Stimulated activated naive CD8-positive, alpha-beta T cell treated with anti-CD3 and anti-CD28 coated beads, Interleukin-15, Interleukin-2, amounts not matched to agents 100 ng/mL and 50 ng/mL, for 24 hours (primary cell): ENCODE measurements around the gene THSD4.

Experiments
- H3K27ac Mint-ChIP-seq: one replicate; pipeline ENCODE4 v1.8.0; 2021; ENCODE audit warnings: mild to moderate bottlenecking, mixed read lengths
- H3K27me3 Mint-ChIP-seq: one replicate; pipeline ENCODE4 v1.8.0; 2021; ENCODE audit warnings: mixed read lengths
- H3K36me3 Mint-ChIP-seq: one replicate; pipeline ENCODE4 v1.8.0; 2021; ENCODE audit warnings: low read depth, mixed read lengths
- H3K4me1 Mint-ChIP-seq: one replicate; pipeline ENCODE4 v1.8.0; 2021; ENCODE audit warnings: low read depth, mixed read lengths
- H3K4me3 Mint-ChIP-seq: one replicate; pipeline ENCODE4 v1.8.0; 2021; ENCODE audit warnings: mild to moderate bottlenecking, mixed read lengths
- H3K9me3 Mint-ChIP-seq: one replicate; pipeline ENCODE4 v1.8.0; 2021; ENCODE audit warnings: mixed read lengths

Gene THSD4

DNA sequence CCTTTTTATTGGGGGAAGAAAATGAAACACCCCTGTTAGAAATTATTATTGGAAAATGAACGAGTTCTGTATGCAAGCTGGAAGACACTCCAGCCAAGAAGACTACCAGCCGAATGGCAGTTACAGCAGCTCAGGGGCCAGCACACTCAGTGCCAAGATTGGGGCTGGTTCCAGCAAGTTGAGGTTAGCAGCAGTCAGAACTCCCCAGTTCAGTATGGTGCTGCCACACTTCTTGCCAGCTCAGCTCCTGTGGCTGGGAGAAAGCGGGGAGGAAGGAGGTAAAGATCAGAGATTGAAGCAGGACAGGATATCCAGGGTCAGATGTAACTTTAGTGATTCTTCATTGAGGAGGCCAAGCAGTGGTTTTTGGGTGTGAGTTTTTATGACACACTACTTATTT, 414.8 kb downstream of the THSD4 start:
- peaks cover 8% of the 10 kb centered on the region for H3K9me3 Mint-ChIP-seq
- no peaks in the 10 kb centered on the region for H3K4me1 Mint-ChIP-seq
- no peak overlapping the region for H3K27ac Mint-ChIP-seq
- no peak overlapping the region for H3K4me3 Mint-ChIP-seq
- peaks cover 42% of the 10 kb centered on the region for H3K27me3 Mint-ChIP-seq
- H3K36me3 Mint-ChIP-seq, result no peaks in the 10 kb centered on the region

DNA sequence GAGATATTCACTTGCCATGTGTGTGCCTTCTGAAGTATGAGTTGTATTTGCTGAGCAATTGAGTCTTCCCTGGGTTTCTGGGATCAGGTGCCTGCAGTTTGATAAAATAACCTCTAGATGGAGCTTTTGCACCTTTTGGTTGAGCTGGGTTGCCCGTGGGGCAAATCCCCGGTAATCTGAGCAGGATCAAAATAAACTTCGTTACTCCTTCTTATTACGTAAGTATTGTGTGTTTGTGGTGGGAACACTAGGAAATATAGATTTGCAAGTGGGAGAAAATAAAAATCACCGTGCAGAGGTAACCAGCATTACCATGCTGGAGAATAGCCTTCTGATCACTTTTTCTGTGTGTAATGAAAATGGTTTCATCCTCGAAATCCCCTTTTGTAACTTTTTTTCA, 417.7 kb downstream of the THSD4 start:
- Mint-ChIP-seq H3K4me1 (no peaks in the 10 kb centered on the region), H3K36me3 (no peaks in the 10 kb centered on the region), H3K9me3 (peaks cover 8% of the 10 kb centered on the region), H3K4me3 (no peak overlapping the region), H3K27ac (peak overlapping the region; percentile 26), H3K27me3 (peaks cover 26% of the 10 kb centered on the region)

DNA sequence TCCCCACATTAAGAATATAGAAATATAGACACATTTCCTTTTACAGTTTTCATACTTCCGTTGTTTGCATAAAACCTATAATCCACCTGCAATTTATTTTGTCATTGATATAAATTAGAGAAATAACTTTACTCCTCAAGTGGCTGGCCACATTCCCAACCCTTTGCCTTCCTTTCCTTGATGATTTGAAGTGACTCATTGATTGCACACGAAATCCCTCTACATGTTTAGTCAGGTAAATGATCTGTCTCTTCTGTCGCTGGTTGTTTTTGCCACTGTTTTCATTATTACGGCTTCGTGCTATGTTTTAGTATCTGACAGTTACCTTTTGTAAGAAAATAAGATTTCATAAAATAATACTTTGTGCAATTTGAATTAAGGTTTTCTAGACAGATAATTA, 422.9 kb downstream of the THSD4 start:
- Mint-ChIP-seq H3K36me3 (no peaks in the 10 kb centered on the region), H3K27ac (no peak overlapping the region), H3K9me3 (peaks cover under 1% of the 10 kb centered on the region), H3K4me1 (no peaks in the 10 kb centered on the region), H3K4me3 (no peak overlapping the region), H3K27me3 (peaks cover 9% of the 10 kb centered on the region)

DNA sequence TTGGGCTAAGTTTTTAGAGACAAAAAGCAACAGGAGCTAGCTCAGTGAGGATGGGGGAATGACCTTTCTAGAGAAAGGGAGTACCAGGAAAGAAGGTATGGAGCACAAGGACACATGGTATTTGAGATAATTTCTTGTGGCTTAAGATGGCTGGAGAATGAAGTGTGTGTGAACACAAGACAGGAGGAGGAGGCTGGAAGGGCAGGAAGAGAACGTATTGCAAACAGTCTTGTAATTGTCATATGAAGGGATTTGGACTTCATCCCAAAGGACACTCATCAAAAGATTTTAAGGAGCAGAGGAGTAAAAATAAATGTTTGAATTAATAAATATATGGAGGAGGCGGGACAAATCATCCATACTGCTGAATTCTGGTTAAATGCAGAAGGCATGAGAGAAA, 426.5 kb downstream of the THSD4 start:
- H3K9me3 Mint-ChIP-seq, result no peaks in the 10 kb centered on the region
- H3K27ac Mint-ChIP-seq, result no peak overlapping the region
- no peaks in the 10 kb centered on the region for H3K36me3 Mint-ChIP-seq
- no peaks in the 10 kb centered on the region for H3K4me1 Mint-ChIP-seq
- no peak overlapping the region for H3K4me3 Mint-ChIP-seq
- H3K27me3 Mint-ChIP-seq, result peaks cover 9% of the 10 kb centered on the region

DNA sequence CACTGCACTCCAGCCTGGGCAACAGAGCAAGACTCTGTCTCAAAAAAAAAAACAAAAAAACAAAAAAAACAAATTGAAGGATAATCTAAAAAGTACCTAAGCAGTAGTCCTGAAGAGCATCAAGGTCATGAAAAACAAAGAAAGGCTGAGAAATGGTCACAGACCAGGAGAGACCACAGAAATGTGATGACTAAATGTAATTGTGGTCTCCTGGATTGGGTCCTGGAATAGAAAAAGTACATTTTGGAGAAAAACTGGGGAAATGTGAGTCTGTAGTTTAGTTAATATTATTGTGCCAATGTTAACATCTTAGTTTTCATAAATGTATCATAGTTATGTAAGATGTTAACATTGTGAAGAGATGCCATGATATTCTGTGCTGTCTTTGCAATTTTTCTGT, 427.6 kb downstream of the THSD4 start:
- H3K4me1 Mint-ChIP-seq, result no peaks in the 10 kb centered on the region
- H3K27ac Mint-ChIP-seq, result no peak overlapping the region
- H3K9me3 Mint-ChIP-seq, result no peaks in the 10 kb centered on the region
- H3K4me3 Mint-ChIP-seq, result no peak overlapping the region
- H3K27me3 Mint-ChIP-seq, result peaks cover 15% of the 10 kb centered on the region
- no peaks in the 10 kb centered on the region for H3K36me3 Mint-ChIP-seq

DNA sequence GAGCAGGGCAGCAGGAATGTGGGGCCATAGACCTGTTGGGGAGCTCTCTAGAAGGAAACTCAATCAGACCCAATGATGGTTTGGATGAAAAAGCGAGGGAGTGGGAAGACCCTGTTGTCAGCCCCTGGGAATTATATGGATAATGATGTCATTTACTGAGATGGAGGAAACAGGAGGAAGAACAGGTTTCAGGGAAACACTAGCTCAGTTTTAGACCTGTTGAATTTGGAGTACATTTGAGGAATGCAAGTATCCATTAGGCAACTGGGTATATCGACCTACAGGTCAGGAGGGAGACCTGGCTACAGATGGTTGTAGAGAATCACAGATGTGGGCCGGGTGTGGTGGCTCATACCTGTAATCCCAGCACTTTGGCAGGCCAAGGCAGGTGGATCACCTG, 428.1 kb downstream of the THSD4 start:
- H3K4me3 Mint-ChIP-seq, result no peak overlapping the region
- H3K36me3 Mint-ChIP-seq, result no peaks in the 10 kb centered on the region
- no peaks in the 10 kb centered on the region for H3K4me1 Mint-ChIP-seq
- no peak overlapping the region for H3K27ac Mint-ChIP-seq
- H3K9me3 Mint-ChIP-seq, result no peaks in the 10 kb centered on the region
- peaks cover 16% of the 10 kb centered on the region for H3K27me3 Mint-ChIP-seq

DNA sequence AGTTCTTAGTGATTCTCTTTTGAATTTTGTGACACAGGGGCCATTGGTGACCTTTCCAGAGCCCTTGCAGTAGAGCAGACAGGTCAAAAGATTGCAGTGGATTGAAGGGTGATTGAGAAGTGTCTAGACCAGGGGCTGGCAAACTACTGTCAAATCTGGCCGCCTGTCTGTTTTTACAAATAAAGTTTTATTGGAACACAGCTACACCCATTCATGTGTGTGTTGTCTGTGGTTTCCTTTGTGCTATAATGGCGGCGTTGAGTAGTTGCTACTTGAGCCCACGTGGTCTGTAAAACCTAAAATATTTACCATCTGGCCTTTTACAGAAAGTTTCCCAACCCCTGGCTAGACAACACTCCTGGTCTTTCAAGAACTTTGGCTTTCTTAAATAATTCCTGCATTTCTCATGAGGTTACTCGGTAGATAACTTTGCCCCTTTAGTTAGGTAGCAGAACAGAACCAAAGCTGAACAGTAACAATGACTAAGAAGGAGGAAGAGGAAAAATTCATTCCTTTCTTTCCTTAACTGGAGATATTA, 430.0 kb downstream of the THSD4 start:
- Mint-ChIP-seq H3K9me3 (no peaks in the 10 kb centered on the region), H3K27me3 (peaks cover 16% of the 10 kb centered on the region), H3K27ac (no peak overlapping the region), H3K4me1 (no peaks in the 10 kb centered on the region), H3K36me3 (no peaks in the 10 kb centered on the region), H3K4me3 (no peak overlapping the region)

DNA sequence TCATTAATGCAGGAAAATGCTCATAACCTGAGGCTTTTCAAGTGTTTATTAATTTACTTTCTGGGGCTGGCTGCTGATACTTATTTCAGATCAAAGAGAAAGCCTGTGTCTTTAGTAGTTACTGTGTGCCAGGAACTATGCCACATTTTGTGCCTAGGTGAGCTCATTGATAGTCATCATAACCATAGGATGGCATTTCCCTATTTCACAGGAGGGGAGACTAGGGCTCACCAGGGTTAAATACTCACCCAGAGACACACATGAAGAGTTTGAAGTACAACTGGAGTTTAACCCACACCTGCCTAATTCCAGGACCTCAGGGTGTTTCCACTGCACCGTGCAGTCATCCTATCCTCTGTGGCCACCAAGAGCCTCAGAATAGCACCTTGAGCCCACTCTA, 430.7 kb downstream of the THSD4 start:
- Mint-ChIP-seq H3K36me3 (no peaks in the 10 kb centered on the region), H3K27me3 (peaks cover 16% of the 10 kb centered on the region), H3K27ac (no peak overlapping the region), H3K4me1 (no peaks in the 10 kb centered on the region), H3K4me3 (no peak overlapping the region), H3K9me3 (no peaks in the 10 kb centered on the region)

DNA sequence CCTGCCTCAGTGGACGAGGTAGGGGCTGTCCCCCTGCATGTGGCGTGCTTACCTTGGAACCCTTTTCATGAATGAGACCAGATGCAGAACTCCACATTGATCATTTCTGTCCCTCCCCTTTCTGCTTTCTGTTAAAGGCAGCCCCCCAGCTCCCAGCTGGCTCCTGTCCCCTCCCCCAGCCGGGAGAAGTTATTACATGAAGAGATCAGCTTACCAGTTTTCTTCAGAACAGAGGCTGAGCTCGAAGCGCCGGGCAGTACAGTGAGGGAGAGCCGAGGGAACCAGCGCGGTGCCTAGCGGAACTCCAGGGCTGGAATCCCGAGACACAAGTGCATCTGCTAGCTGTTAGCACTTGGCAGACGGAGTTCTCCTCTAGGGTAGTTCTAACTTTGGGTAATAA, 431.7 kb downstream of the THSD4 start:
- no peaks in the 10 kb centered on the region for H3K9me3 Mint-ChIP-seq
- no peaks in the 10 kb centered on the region for H3K4me1 Mint-ChIP-seq
- H3K36me3 Mint-ChIP-seq, result no peaks in the 10 kb centered on the region
- H3K27ac Mint-ChIP-seq, result no peak overlapping the region
- peaks cover 11% of the 10 kb centered on the region for H3K27me3 Mint-ChIP-seq
- H3K4me3 Mint-ChIP-seq, result no peak overlapping the region

DNA sequence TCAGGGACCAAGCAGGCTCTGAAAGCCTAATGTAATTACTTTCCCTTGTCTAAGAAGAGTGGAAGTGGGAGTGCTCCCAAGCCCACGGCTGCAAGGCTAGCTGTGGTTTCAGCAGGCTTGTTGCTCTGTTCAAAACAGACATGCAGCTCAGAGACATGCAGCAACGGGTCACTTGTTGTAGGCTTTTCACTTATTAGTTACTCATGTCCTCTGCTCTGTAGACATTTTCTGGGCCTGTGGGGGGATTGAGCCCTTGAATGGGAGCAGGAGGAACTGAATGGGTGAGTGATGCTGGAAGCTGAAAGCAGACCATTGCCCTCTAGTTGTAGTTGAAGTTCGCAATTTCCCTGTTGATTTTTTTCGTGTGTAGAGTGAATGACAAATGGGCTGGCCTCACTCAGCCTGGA, 433.1 kb downstream of the THSD4 start:
- no peak overlapping the region for H3K27ac Mint-ChIP-seq
- H3K36me3 Mint-ChIP-seq, result no peaks in the 10 kb centered on the region
- peaks cover 11% of the 10 kb centered on the region for H3K27me3 Mint-ChIP-seq
- no peaks in the 10 kb centered on the region for H3K4me1 Mint-ChIP-seq
- H3K4me3 Mint-ChIP-seq, result no peak overlapping the region
- H3K9me3 Mint-ChIP-seq, result no peaks in the 10 kb centered on the region

DNA sequence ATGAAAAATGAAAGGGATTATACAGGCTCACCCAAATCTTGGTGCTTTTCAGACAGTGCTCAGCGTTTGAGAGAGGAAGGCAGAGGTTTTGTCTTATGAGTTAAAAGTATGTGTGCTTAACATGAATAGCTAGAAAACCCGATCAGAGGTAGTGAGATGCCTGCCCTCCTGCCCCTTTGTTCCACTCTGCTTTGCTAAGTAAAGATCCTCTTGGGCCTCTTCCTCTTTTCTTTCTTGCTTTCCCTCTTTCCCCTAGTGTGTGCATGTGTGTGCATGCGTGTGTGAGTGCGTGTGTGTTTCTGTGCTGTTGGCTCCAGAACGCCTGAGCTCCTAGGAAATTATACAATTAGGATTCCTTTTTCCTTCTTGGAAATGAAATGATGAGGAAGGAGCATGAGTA, 433.8 kb downstream of the THSD4 start:
- Mint-ChIP-seq H3K36me3 (no peaks in the 10 kb centered on the region), H3K27ac (no peak overlapping the region), H3K27me3 (peaks cover 11% of the 10 kb centered on the region), H3K4me1 (no peaks in the 10 kb centered on the region), H3K9me3 (no peaks in the 10 kb centered on the region), H3K4me3 (no peak overlapping the region)

DNA sequence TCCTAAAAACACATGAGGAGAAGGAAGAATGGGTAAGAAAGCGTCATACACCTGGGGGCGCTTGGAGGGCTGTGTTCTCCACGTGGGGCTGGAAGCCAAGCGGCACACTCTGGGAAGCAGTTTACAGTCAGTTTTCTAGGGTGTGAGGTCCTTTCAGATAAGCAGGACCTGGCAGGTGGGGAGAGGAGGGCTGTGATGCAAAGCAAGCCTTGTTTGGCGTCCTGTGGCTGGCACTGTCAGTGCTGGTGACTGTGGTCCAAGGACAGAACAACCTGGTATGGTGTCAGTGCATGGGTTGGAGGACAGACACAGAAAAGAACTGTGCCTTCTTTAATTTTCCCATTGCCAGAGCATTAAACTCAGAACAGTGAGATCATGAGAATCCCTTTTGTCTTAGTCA, 434.4 kb downstream of the THSD4 start:
- H3K27me3 Mint-ChIP-seq, result peaks cover 11% of the 10 kb centered on the region
- H3K36me3 Mint-ChIP-seq, result no peaks in the 10 kb centered on the region
- H3K27ac Mint-ChIP-seq, result no peak overlapping the region
- H3K4me1 Mint-ChIP-seq, result no peaks in the 10 kb centered on the region
- H3K9me3 Mint-ChIP-seq, result no peaks in the 10 kb centered on the region
- no peak overlapping the region for H3K4me3 Mint-ChIP-seq

DNA sequence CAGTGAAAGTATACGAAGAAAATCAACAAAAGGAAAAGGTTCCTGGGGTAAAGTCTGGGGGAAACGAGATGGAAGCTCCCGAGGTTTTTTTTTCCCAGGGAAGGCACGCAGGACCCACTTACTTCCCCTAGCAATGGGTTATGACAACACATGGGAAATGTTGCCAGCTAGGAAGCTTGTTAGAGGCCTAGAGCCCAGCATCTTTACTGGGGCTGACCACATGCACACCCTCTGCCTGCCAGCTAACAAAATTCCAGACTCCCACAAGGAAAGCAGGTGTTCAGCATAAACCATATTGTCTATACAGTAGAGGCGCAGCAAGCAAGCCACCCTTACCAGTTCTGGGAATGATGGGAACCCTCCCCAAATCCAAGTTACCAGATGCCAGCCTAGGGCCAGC, 436.3 kb downstream of the THSD4 start:
- Mint-ChIP-seq H3K9me3 (no peaks in the 10 kb centered on the region), H3K36me3 (no peaks in the 10 kb centered on the region)

DNA sequence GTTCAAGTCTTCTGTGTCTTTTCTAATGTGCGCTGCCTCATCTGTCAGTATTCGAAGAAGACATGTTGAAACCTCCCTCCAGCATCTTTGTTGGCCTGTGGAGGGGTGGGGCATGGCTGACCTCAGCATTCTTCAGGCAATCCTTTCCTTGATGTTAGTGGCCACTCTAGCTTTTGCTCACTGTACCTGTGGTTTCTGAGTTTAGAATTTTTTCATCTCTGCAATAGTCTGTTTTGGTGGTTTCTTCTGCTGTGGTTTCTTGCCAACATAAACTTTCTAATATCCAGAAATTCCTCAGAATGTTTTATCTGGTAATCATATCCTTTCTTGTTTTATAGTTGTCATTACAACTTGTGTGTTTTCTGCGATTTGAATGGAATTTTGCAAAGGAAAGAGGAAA, 443.8 kb downstream of the THSD4 start:
- no peak overlapping the region for H3K4me3 Mint-ChIP-seq

More for the DNA sequence above, 436.3 kb downstream of the THSD4 start:
- Mint-ChIP-seq H3K27me3 (peaks cover 11% of the 10 kb centered on the region), H3K4me3 (no peak overlapping the region), H3K4me1 (no peaks in the 10 kb centered on the region), H3K27ac (no peak overlapping the region)

DNA sequence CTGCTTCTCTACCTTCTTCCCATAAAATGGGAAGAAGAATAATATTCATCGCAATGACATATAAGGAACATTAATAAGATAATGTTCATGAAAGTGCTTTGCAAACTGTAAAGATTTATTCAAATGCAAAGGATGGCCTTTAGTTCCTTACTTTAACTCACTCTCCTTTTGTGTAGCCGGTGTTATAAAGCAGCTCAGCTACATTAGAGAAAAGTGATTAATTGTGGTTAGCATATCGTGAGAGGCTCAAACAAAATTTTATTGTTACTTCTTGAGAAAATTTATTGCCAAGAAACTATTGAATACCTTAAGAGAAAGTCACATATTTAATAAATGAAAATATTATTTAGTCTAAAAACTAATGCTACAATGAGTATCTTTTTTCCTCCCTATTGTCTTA, 444.3 kb downstream of the THSD4 start:
- no peaks in the 10 kb centered on the region for H3K4me1 Mint-ChIP-seq
- peaks cover 25% of the 10 kb centered on the region for H3K27me3 Mint-ChIP-seq
- H3K27ac Mint-ChIP-seq, result no peak overlapping the region
- H3K4me3 Mint-ChIP-seq, result no peak overlapping the region
- no peaks in the 10 kb centered on the region for H3K9me3 Mint-ChIP-seq
- H3K36me3 Mint-ChIP-seq, result no peaks in the 10 kb centered on the region

More for the DNA sequence above, 443.8 kb downstream of the THSD4 start:
- Mint-ChIP-seq H3K9me3 (no peaks in the 10 kb centered on the region), H3K4me1 (no peaks in the 10 kb centered on the region), H3K36me3 (no peaks in the 10 kb centered on the region), H3K27ac (no peak overlapping the region), H3K27me3 (peaks cover 25% of the 10 kb centered on the region)

DNA sequence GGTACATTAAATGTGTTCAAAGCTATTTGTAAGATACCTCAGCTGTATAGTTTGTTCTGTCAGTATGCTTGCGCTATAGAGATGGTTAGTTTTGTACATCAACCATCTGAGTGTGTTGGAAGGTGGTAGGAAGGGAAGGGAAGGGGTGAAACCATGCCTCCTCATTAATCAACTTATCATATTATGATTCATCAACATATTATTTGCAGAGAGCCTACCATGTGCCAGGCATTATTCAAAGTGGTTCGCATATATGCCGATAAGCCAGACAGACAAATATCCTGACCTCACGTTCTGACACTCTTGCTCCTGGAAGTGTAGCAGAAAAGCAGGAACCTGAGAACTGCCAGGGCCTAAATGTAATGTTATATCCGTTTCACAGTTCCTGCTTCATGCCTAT, 447.0 kb downstream of the THSD4 start:
- H3K36me3 Mint-ChIP-seq, result no peaks in the 10 kb centered on the region
- H3K27me3 Mint-ChIP-seq, result peaks cover 25% of the 10 kb centered on the region
- H3K4me1 Mint-ChIP-seq, result no peaks in the 10 kb centered on the region
- no peaks in the 10 kb centered on the region for H3K9me3 Mint-ChIP-seq
- no peak overlapping the region for H3K27ac Mint-ChIP-seq
- no peak overlapping the region for H3K4me3 Mint-ChIP-seq
